Activated B cell treated with CpG ODN at 0.5 μM for 24 hours (primary cell): Measurements from ENCODE around the gene FAM227A. TPM values are rescaled to one million over a fixed set of nuclear protein-coding genes. Genes with fewer than 3 reads are reported as not detected.

Experiments used
- ATAC-seq: fragments of 200-7000 bp; cut with Tn5 transposase; one replicate; pipeline ENCODE4 v1.10.0; 2021; ENCODE audit warnings: low read depth, mild to moderate bottlenecking, moderate library complexity
- CTCF ChIA-PET: fragments of 350-600 bp; sonication (Branson Sonifier 250); formaldehyde crosslinking; loops from one replicate; lab custom pipeline; 2021; ENCODE audit warnings: antibody characterized with exemption; lab: Charles Lee
- POLR2A ChIA-PET: fragments of 350-600 bp; sonication (Branson Sonifier 250); formaldehyde crosslinking; loops from one replicate; lab custom pipeline; 2021; ENCODE audit warnings: antibody characterized with exemption; lab: Charles Lee
- DNase-seq: peaks from one replicate; pipeline ENCODE4 v3.0.0; 2022
- H3K27ac Mint-ChIP-seq: one replicate; pipeline ENCODE4 v1.8.0; 2020; ENCODE audit warnings: mixed read lengths
- H3K27me3 Mint-ChIP-seq: one replicate; pipeline ENCODE4 v1.8.0; 2021; ENCODE audit warnings: mixed read lengths
- H3K36me3 Mint-ChIP-seq: one replicate; pipeline ENCODE4 v1.8.0; 2021; ENCODE audit warnings: low read depth, mixed read lengths
- H3K4me1 Mint-ChIP-seq: one replicate; pipeline ENCODE4 v1.8.0; 2021; ENCODE audit warnings: mixed read lengths
- H3K4me3 Mint-ChIP-seq: one replicate; pipeline ENCODE4 v1.8.0; 2020; ENCODE audit warnings: mild to moderate bottlenecking, mixed read lengths
- H3K9me3 Mint-ChIP-seq: one replicate; pipeline ENCODE4 v1.8.0; 2020; ENCODE audit warnings: mixed read lengths
- CTCF ChIP-seq: fragments of 200-600 bp; IDR thresholded peaks from one replicate; pipeline ENCODE4 v1.8.0; 2022; ENCODE audit warnings: antibody characterized with exemption, mild to moderate bottlenecking
- intact Hi-C: fragments of 100-400 bp; cut with micrococcal nuclease; formaldehyde crosslinking; loops from one replicate; pipeline ENCODE4 v1.15.1; 2024
- total RNA-seq: library from RNA; stranded (reverse); gene quantifications from 2 replicates; pipeline ENCODE4 v1.2.3, GENCODE V29; 2022

FAM227A gene
- total RNA-seq, 1 donor from 2014 or later: 0.20 TPM

- H3K27ac Mint-ChIP-seq: no peak overlapping the region
- DNase-seq (no peak), ATAC-seq (no peak)
- CTCF ChIA-PET: interaction anchor here (1.0 kb wide), 1 partner anchor 20 kb away, joined by 3 read pairs; no protein-coding TSS in a partner anchor
- no peaks in the 10 kb centered on the region for H3K27me3 Mint-ChIP-seq
- TF ChIP-seq CTCF: no peak
- H3K4me1 Mint-ChIP-seq: peaks cover 4% of the 10 kb centered on the region
- intact Hi-C loops: no loop called here
- no peak overlapping the region for H3K4me3 Mint-ChIP-seq
- no peaks in the 10 kb centered on the region for H3K36me3 Mint-ChIP-seq
- POLR2A ChIA-PET: no interaction called here
- H3K9me3 Mint-ChIP-seq: peaks cover 12% of the 10 kb centered on the region
Observed at GRCh38 chr22:38540701-38541100, 115.5 kb downstream of the FAM227A start.

GRCh38 chr22:38531251-38531938 lies 124.8 kb downstream of the FAM227A start:
- H3K9me3 Mint-ChIP-seq: no peaks in the 10 kb centered on the region
- ChIA-PET POLR2A (interaction anchor here (0.6 to 1.2 kb wide), 2 partner anchors 24 to 794 kb away, joined by 4 to 10 read pairs; no protein-coding TSS in a partner anchor), CTCF (no interaction called here)
- peak overlapping the region; percentile 35 for H3K4me3 Mint-ChIP-seq
- H3K4me1 Mint-ChIP-seq: peaks cover 5% of the 10 kb centered on the region
- H3K27me3 Mint-ChIP-seq: no peaks in the 10 kb centered on the region
- H3K36me3 Mint-ChIP-seq: no peaks in the 10 kb centered on the region
- intact Hi-C loops: no loop called here
- DNase-seq (no peak), ATAC-seq (peak; percentile 80)
- no peak for TF ChIP-seq CTCF
- H3K27ac Mint-ChIP-seq: peak overlapping the region; percentile 83

Other genes starting within 250 kb of the FAM227A start
- not detected in 2 replicates for gene KCNJ4, start 201.2 kb downstream of the FAM227A start, total RNA-seq
- not detected in 2 replicates for gene KDELR3, start 188.3 kb downstream of the FAM227A start, total RNA-seq
- gene DDX17, start 150.1 kb downstream of the FAM227A start, total RNA-seq: 533 and 612 TPM in 2 replicates
- 0.54 and 0.91 TPM in 2 replicates for gene DMC1, start 86.2 kb downstream of the FAM227A start, total RNA-seq
- 7.3 and 14.1 TPM in 2 replicates for gene CBY1, start 246 bp upstream of the FAM227A start, total RNA-seq
- gene TOMM22, start 25.6 kb upstream of the FAM227A start, total RNA-seq: 99.4 and 109 TPM in 2 replicates
- 39.3 and 45.2 TPM in 2 replicates for gene JOSD1, start 44.6 kb upstream of the FAM227A start, total RNA-seq
- gene GTPBP1, start 49.6 kb upstream of the FAM227A start, total RNA-seq: 90.6 and 103 TPM in 2 replicates
- 122 and 146 TPM in 2 replicates for gene SUN2, start 99.6 kb upstream of the FAM227A start, total RNA-seq
- 7.7 and 8.4 TPM in 2 replicates for gene DNAL4, start 137.8 kb upstream of the FAM227A start, total RNA-seq
- gene NPTXR, start 187.6 kb upstream of the FAM227A start, total RNA-seq: 0.07 and 0.13 TPM in 2 replicates
- 65.6 and 71.8 TPM in 2 replicates for gene CBX6, start 215.8 kb upstream of the FAM227A start, total RNA-seq